ENCODE results near the gene PARD6G. TPM values are rescaled to one million over a fixed set of nuclear protein-coding genes. Genes with fewer than 3 reads are reported as not detected.

PARD6G gene
- total and polyA plus RNA-seq, 2 experiments from 2014 or later: 6.9 to 18.5 TPM

DNA sequence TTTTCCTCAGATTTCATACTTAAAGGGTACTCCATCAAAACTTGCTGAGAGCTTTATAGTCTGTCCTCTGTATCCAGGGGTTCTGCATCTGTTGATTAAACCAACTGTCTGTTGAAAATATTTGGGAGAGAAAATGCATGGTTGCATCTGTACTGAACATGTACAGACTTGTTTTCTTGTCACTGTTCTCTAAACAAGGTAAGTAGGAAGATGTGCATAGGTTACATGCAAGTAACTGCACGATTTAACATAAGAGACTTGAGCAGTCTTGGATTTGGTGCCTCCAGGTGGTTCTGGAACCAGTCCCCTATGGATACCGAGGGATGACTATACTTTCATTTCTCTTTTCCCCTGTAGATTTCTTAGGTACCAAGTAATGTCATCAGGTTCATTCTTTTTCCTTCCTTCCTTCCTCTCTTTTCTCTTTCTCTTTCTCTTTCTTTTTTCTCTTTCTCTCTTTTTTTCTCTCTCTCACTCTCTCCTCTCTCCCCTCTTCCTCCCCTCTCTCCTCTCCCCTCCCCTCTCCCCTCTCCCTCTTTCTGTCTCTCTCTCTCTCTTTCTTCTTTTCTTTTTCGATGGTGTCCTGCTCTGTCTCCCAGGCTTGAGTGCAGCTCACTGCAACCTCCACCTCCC is 115.0 kb downstream of the PARD6G start:
- peaks cover 22% of the 10 kb centered on the region for H3K36me3 ChIP-seq (ENCODE audit: insufficient read depth)
- no peak for TF ChIP-seq REST (IDR thresholded peaks at IDR 0.05; ENCODE audit: unreplicated experiment)
- TF ChIP-seq JUNB (IDR thresholded peaks at IDR 0.05; ENCODE audit: unreplicated experiment): no peak
- no peak for TF ChIP-seq EZH2 (IDR thresholded peaks at IDR 0.05; ENCODE audit: low read depth, unreplicated experiment)
- TF ChIP-seq STAT1 (IDR thresholded peaks at IDR 0.05; ENCODE audit: unreplicated experiment): no peak
- TF ChIP-seq ZNF114 (CRISPR knock-in tag; IDR thresholded peaks at IDR 0.05): no peak
- TF ChIP-seq EZH2phosphoT487 (IDR thresholded peaks at IDR 0.05; ENCODE audit: unreplicated experiment): no peak
- Mint-ChIP-seq H3K36me3 (ENCODE audit: low read depth) (peaks cover 55% of the 10 kb centered on the region), H3K27ac (no peak overlapping the region), H3K27me3 (ENCODE audit: insufficient read depth, low read depth, poor library complexity) (no peaks in the 10 kb centered on the region), H3K9me3 (no peaks in the 10 kb centered on the region), H3K4me3 (no peak overlapping the region), H3K4me1 (peaks cover 17% of the 10 kb centered on the region)
- no peaks in the 10 kb centered on the region for H3K9me2 ChIP-seq (ENCODE audit: insufficient read depth)
- no peak overlapping the region for H3K4me3 ChIP-seq
- peaks cover 16% of the 10 kb centered on the region for H3K4me1 ChIP-seq (ENCODE audit: insufficient read depth)
- H3K27me3 ChIP-seq (ENCODE audit: insufficient read depth): no peaks in the 10 kb centered on the region
- H3K79me2 ChIP-seq (replicated peaks; ENCODE audit: insufficient read depth): peaks cover 82% of the 10 kb centered on the region
- no peak for ATAC-seq
- H3K27ac ChIP-seq (ENCODE audit: low read depth): no peak overlapping the region; the same call in 1 of the 2 replicates
- no peak for DNase-seq (ENCODE audit: low spot score)
- H2AFZ ChIP-seq: no peak overlapping the region
- H4K20me1 ChIP-seq (replicated peaks; ENCODE audit: insufficient read depth): peaks cover 49% of the 10 kb centered on the region
- no peak overlapping the region for H3K4me2 ChIP-seq
- no peaks in the 10 kb centered on the region for H3F3A ChIP-seq (replicated peaks; ENCODE audit: low read depth)

GRCh38 chr18:80130555-80130954 is 116.8 kb downstream of the PARD6G start:
- H3K4me1 Mint-ChIP-seq: peaks cover 16% of the 10 kb centered on the region
- Histone ChIP-seq H3K4me3 (no peak overlapping the region), H3K27ac (ENCODE audit: low read depth) (peak overlapping the region; percentile 17; the same call in 1 of the 2 replicates), H3K9me2 (ENCODE audit: insufficient read depth) (no peaks in the 10 kb centered on the region), H3K79me2 (replicated peaks; ENCODE audit: insufficient read depth) (peaks cover 95% of the 10 kb centered on the region), H2AFZ (no peak overlapping the region), H4K20me1 (replicated peaks; ENCODE audit: insufficient read depth) (peaks cover 56% of the 10 kb centered on the region), H3F3A (replicated peaks; ENCODE audit: low read depth) (no peaks in the 10 kb centered on the region), H3K4me2 (no peak overlapping the region), H3K27me3 (ENCODE audit: insufficient read depth) (no peaks in the 10 kb centered on the region), H3K36me3 (ENCODE audit: insufficient read depth) (peaks cover 19% of the 10 kb centered on the region), H3K4me1 (ENCODE audit: insufficient read depth) (peaks cover 16% of the 10 kb centered on the region)
- no peak overlapping the region for H3K27ac Mint-ChIP-seq
- H3K27me3 Mint-ChIP-seq (ENCODE audit: insufficient read depth, low read depth, poor library complexity): no peaks in the 10 kb centered on the region
- H3K4me3 Mint-ChIP-seq: no peak overlapping the region
- ATAC-seq (no peak), DNase-seq (ENCODE audit: low spot score) (no peak)
- no peaks in the 10 kb centered on the region for H3K9me3 Mint-ChIP-seq
- H3K36me3 Mint-ChIP-seq (ENCODE audit: low read depth): peaks cover 47% of the 10 kb centered on the region
- TF ChIP-seq STAT1 (IDR thresholded peaks at IDR 0.05; ENCODE audit: unreplicated experiment) (no peak), ETS1 (IDR thresholded peaks at IDR 0.05) (no peak), ZNF462 (CRISPR knock-in tag; IDR thresholded peaks at IDR 0.05) (no peak), CTCF (conservative IDR thresholded peaks at IDR 0.05; ENCODE audit: low read depth in 2 of 2) (no peak)
